HepG2 (cell line): ENCODE data around the gene TCF25. TPM values are rescaled to one million over a fixed set of nuclear protein-coding genes. Genes with fewer than 3 reads are reported as not detected.
A peak's percentile ranks its signal among the peaks of the same experiment; 100 is the strongest.

Experiments used
- ATAC-seq: fragments of 200-7000 bp; cut with Tn5 transposase; 3 replicates; pipeline ENCODE4 v1.9.1; 2020; ENCODE audit warnings: mild to moderate bottlenecking, moderate library complexity
- BruUV-seq: library from RNA; stranded (reverse); fragments of 400-500 nt; replicated peaks from 2 replicates; lab custom pipeline; 2021; lab: Mats Ljungman, UMichigan
- CTCF ChIA-PET: fragments of 300-600 bp; formaldehyde crosslinking; extraction: SDS; loops from one replicate; lab custom pipeline; 2021; ENCODE audit warnings: low total read pairs, inconsistent platforms, low intra/inter-chr PET ratio; lab: Yijun Ruan, JAX
- POLR2A ChIA-PET: fragments of 350-600 bp; sonication (Branson Sonifier 250); formaldehyde crosslinking; loops from one replicate; lab custom pipeline; 2020; ENCODE audit warnings: antibody characterized with exemption, inconsistent platforms; lab: Yijun Ruan, JAX
- DNase-seq: peaks from one replicate; pipeline ENCODE4 v3.0.0-alpha.2; 2015; ENCODE audit warnings: low spot score
- FAIRE-seq: peaks from 3 replicates; lab custom pipeline; 2011; peaks lifted over from hg19 to GRCh38; lab: Jason Lieb, UNC
- H2AFZ ChIP-seq: one replicate; pipeline ENCODE4 v1.6.1; 2011; ENCODE audit warnings: low read length, inconsistent platforms
- H3K27ac ChIP-seq: fragments of 300-600 bp; 3 replicates; pipeline ENCODE4 v1.8.0; 2011; ENCODE audit warnings: mixed run types, mild to moderate bottlenecking, mixed read lengths, low read length, inconsistent platforms; ENCODE audit not compliant: insufficient read depth; ENCODE audit errors: extremely low read length
- H3K27me3 ChIP-seq, 2 experiments: fragments of 200-600 bp in 1 of 2; 2 replicates in 1 of 2; 3 replicates in 1 of 2; pipeline versions ENCODE4 v1.6.0 to v1.8.0; 2011; ENCODE audit warnings: low read length in 2 of 2, mild to moderate bottlenecking in 2 of 2, moderate library complexity in 2 of 2, inconsistent platforms in 1 of 2; ENCODE audit not compliant: insufficient read depth in 2 of 2, control insufficient read depth in 1 of 2
- H3K36me3 ChIP-seq, 2 experiments: fragments of 200-600 bp in 1 of 2; replicated peaks in 1 of 2; 2 replicates in 1 of 2; 3 replicates in 1 of 2; pipeline versions ENCODE4 v1.5.1 to v1.8.0; 2011; ENCODE audit warnings: low read length in 2 of 2, inconsistent platforms in 1 of 2; ENCODE audit not compliant: insufficient read depth in 2 of 2, control insufficient read depth in 1 of 2
- H3K4me1 ChIP-seq: 2 replicates; pipeline ENCODE4 v1.5.1; 2012; ENCODE audit warnings: low read length, inconsistent platforms; ENCODE audit not compliant: insufficient read depth
- H3K4me2 ChIP-seq: 2 replicates; pipeline ENCODE4 v1.6.0; 2011; ENCODE audit warnings: low read depth, low read length, inconsistent platforms
- H3K4me3 ChIP-seq, 3 experiments: fragments of 200-600 bp in 1 of 3; sonication (generic), shearing (Covaris generic) in 1 of 3; replicated peaks in 1 of 3; 2 replicates each; pipeline ENCODE4 v1.5.1; 2011 to 2016; ENCODE audit warnings: low read length in 3 of 3, inconsistent platforms in 2 of 3, low read depth in 2 of 3, mild to moderate bottlenecking in 2 of 3, control low read depth in 1 of 3, mixed read lengths in 1 of 3; ENCODE audit not compliant: insufficient read depth in 1 of 3
- H3K79me2 ChIP-seq: one replicate; pipeline ENCODE4 v1.6.1; 2011; ENCODE audit warnings: low read length, inconsistent platforms; ENCODE audit not compliant: insufficient read depth
- H3K9ac ChIP-seq: 2 replicates; pipeline ENCODE4 v1.6.0; 2011; ENCODE audit warnings: mild to moderate bottlenecking, low read depth, low read length, inconsistent platforms; ENCODE audit not compliant: insufficient read depth
- H3K9me3 ChIP-seq: 2 replicates; pipeline ENCODE4 v1.5.1; 2012; ENCODE audit warnings: mild to moderate bottlenecking, low read length
- H4K20me1 ChIP-seq: 2 replicates; pipeline ENCODE4 v1.6.0; 2011; ENCODE audit warnings: inconsistent platforms, mild to moderate bottlenecking, low read length, moderate library complexity; ENCODE audit not compliant: insufficient read depth
- CHCHD3 ChIP-seq: sonication (generic); formaldehyde crosslinking; IDR thresholded peaks from 2 replicates; pipeline ENCODE4 v1.8.0; 2022; ENCODE audit warnings: mild to moderate bottlenecking, missing genetic modification reagents, moderate library complexity
- JUND ChIP-seq: sonication (generic); formaldehyde crosslinking; IDR thresholded peaks from 2 replicates; pipeline ENCODE4 v1.8.0; 2022; ENCODE audit warnings: mild to moderate bottlenecking, missing genetic modification reagents
- NFIB ChIP-seq: sonication (generic); formaldehyde crosslinking; IDR thresholded peaks from 2 replicates; pipeline ENCODE4 v1.9.0; 2021; ENCODE audit warnings: missing genetic modification reagents, mild to moderate bottlenecking, borderline replicate concordance
- PAF1 ChIP-seq: IDR thresholded peaks from 2 replicates; pipeline ENCODE4 v1.6.1; 2016; ENCODE audit warnings: missing genetic modification reagents, missing compliant biosample characterization
- SIX4 ChIP-seq: sonication (generic); formaldehyde crosslinking; IDR thresholded peaks from 2 replicates; pipeline ENCODE4 v1.4.0; 2020; ENCODE audit warnings: missing genetic modification reagents
- ZBTB42 ChIP-seq: sonication (generic); formaldehyde crosslinking; IDR thresholded peaks from 2 replicates; pipeline ENCODE4 v1.5.0; 2020; ENCODE audit warnings: mild to moderate bottlenecking, missing genetic modification reagents
- ZFY ChIP-seq: sonication (generic); formaldehyde crosslinking; IDR thresholded peaks from 2 replicates; pipeline ENCODE4 v1.4.0; 2020; ENCODE audit warnings: missing genetic modification reagents
- ZNF343 ChIP-seq: sonication (generic); formaldehyde crosslinking; IDR thresholded peaks from 2 replicates; pipeline ENCODE4 v1.4.0; 2020; ENCODE audit warnings: mild to moderate bottlenecking, missing genetic modification reagents
- ZNF354B ChIP-seq: sonication (generic); formaldehyde crosslinking; IDR thresholded peaks from 2 replicates; pipeline ENCODE4 v1.8.0; 2022; ENCODE audit warnings: mild to moderate bottlenecking, missing genetic modification reagents
- ZNF878 ChIP-seq: sonication (generic); formaldehyde crosslinking; IDR thresholded peaks from 2 replicates; pipeline ENCODE4 v1.8.1; 2023; ENCODE audit warnings: mild to moderate bottlenecking, missing genetic modification reagents, moderate library complexity
- WGBS: methylation state at CpG from one replicate; pipeline ENCODE4 v1.1.6; 2017; ENCODE audit warnings: low lambda C conversion rate; 5-methylcytosine and 5-hydroxymethylcytosine counted together
- in situ Hi-C: cut with HindIII; loops from 2 replicates; pipeline ENCODE4 v1.10.0; 2017; ENCODE audit warnings: low pct_unique_long_range_greater_than_20kb; ENCODE audit not compliant: extremely low pct_ligation_motif_present
- intact Hi-C: fragments of 100-400 bp; cut with micrococcal nuclease; formaldehyde crosslinking; loops from one replicate; pipeline ENCODE4 v1.10.0; 2022; ENCODE audit not compliant: unreplicated experiment
- polyA plus RNA-seq, 8 experiments: library from polyadenylated mRNA; depleted of rRNA in 3 of 8; stranded (reverse) in 7 of 8; unstranded in 1 of 8; fragments of >200 nt; fragmentation: Illumina TruSeq in 4 of 8; extraction: Trizol in 4 of 8; gene quantifications; 2 replicates each; pipeline versions ENCODE4 v1.2.1 to v1.2.3, GENCODE V29; 2011 to 2016; ENCODE audit warnings: low read depth in 4 of 8, missing spikeins in 1 of 8, mixed read lengths in 1 of 8; ENCODE audit not compliant: insufficient read depth in 1 of 8
- total RNA-seq, 5 experiments: library from RNA; depleted of rRNA; stranded (reverse); fragments of >200 nt; fragmentation: Illumina TruSeq; extraction: Trizol; gene quantifications; 2 replicates each; pipeline ENCODE4 v1.2.3, GENCODE V29; 2016; ENCODE audit warnings: low read depth in 1 of 5

TCF25 gene
- total and polyA plus RNA-seq, 2 of the 13 experiments (the other 11 are each of a cell fraction or from before 2014, with no cell fraction given): 138 to 206 TPM

DNA sequence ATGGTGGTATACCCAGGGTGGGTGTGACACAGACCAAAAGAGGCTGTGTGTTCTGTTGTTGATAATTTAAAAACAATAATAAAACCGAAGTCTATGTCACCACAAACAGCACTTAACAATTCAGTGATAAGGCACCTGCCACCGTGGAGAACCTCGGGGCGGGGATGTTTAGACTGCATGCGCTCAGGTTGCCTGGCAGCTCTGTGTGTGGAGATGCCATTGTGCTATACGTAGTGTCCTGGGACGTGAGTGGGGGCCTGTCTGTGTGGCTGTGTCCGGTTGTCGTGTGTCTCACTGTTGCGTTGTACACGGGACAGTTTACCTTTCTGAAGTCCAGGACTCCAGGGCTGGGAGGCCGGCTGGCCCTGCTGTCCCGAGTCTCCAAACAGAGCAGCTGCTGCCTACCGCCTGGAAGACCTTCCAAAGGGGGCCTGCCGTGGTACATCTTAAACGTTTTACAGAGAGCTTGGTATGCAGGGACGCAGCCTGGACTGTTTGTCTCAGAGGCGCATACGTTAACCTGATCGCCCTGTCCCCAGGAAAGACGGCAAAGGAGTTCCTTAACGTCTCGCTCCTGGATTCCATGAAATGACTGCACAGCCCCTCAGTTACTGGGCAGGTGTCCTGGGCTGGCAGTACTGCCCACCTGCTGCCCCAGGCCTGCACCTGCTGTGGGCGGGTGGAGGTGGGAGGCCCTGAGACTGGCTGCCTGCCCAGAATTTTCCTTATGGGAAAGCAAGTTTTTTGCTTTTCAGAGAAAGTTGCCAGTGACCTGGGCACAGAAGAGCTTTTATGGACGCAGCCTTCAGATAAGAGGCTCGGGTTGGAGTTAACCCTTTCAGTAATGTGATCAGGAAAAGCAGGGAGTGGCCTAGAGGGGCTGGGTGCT lies 26.1 kb upstream of the TCF25 start:
- no peak overlapping the region for H3K9ac ChIP-seq
- no peak overlapping the region for H3K4me2 ChIP-seq
- H3K4me1 ChIP-seq: peaks cover 21% of the 10 kb centered on the region
- POLR2A ChIA-PET: no interaction called here
- H3K9me3 ChIP-seq: no peaks in the 10 kb centered on the region
- no TSS peak for BruUV-seq
- TF ChIP-seq SIX4 (CRISPR knock-in tag): no peak
- no peak for TF ChIP-seq ZBTB42 (CRISPR knock-in tag)
- TF ChIP-seq ZNF878 (CRISPR knock-in tag): no peak
- 0 out of 2 replicates have a peak, but pooled peaks have one; percentile 62 for TF ChIP-seq NFIB
- 0 out of 2 replicates have a peak, but pooled peaks have one; percentile 30 for TF ChIP-seq PAF1 (CRISPR knock-in tag)
- TF ChIP-seq ZNF354B: no peak
- 0 out of 2 replicates have a peak, but pooled peaks have one; percentile 16 for TF ChIP-seq ZFY (CRISPR knock-in tag)
- TF ChIP-seq ZNF343 (CRISPR knock-in tag): no peak
- TF ChIP-seq JUND (CRISPR knock-in tag): no peak
- TF ChIP-seq CHCHD3: 0 out of 2 replicates have a peak, but pooled peaks have one; percentile 59
- TF ChIP-seq, all 625 proteins: peak for 4
- no peak overlapping the region for H3K27ac ChIP-seq
- no peak overlapping the region for H3K4me3 ChIP-seq
- no peak for DNase-seq
- H4K20me1 ChIP-seq: no peaks in the 10 kb centered on the region; the same call in 1 of the 2 replicates
- H3K36me3 ChIP-seq: peaks cover 3 to 8% of the 10 kb centered on the region in 2 experiments; a peak in 2 of 5 replicates
- no peak overlapping the region for H2AFZ ChIP-seq
- H3K79me2 ChIP-seq: no peaks in the 10 kb centered on the region
- in situ Hi-C loops (no loop called here), intact Hi-C loops (no loop called here)
- no peaks in the 10 kb centered on the region for H3K27me3 ChIP-seq
- CTCF ChIA-PET: no interaction called here
- FAIRE-seq: no peak
- ATAC-seq: no peak
- 87% methylated on average over 20 of the region's 26 CpGs for WGBS
